ENCODE results near the gene LRRC37B.
"Not testable (repeated sequence)": the region's sequence is repeated elsewhere in the genome, so short reads cannot be mapped to it uniquely, and the experiment has no call there.

DNA sequence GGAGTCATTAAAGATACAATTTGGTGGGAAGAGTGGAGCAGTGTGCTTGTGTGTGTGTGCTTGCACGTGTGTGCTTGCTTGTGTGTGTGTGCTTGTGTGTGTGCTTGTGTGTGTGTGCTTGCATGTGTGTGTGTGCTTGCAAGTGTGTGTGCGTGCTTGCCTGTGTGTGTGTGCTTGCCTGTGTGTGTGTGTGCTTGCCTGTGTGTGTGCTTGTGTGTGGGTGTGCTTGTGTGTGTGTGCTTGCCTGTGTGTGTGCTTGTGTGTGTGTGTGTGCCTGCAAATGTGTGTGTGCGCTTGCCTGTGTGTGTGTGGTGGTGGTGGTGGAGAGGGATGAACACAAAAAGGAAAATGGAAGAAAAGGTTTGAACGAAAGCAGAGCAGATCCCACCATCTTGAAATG is 20.1 kb downstream of the LRRC37B start:
- not testable (repeated sequence) for TF ChIP-seq EP300 (IDR thresholded peaks at IDR 0.05)
- TF ChIP-seq, protein P1, sequence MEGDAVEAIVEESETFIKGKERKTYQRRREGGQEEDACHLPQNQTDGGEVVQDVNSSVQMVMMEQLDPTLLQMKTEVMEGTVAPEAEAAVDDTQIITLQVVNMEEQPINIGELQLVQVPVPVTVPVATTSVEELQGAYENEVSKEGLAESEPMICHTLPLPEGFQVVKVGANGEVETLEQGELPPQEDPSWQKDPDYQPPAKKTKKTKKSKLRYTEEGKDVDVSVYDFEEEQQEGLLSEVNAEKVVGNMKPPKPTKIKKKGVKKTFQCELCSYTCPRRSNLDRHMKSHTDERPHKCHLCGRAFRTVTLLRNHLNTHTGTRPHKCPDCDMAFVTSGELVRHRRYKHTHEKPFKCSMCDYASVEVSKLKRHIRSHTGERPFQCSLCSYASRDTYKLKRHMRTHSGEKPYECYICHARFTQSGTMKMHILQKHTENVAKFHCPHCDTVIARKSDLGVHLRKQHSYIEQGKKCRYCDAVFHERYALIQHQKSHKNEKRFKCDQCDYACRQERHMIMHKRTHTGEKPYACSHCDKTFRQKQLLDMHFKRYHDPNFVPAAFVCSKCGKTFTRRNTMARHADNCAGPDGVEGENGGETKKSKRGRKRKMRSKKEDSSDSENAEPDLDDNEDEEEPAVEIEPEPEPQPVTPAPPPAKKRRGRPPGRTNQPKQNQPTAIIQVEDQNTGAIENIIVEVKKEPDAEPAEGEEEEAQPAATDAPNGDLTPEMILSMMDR (IDR thresholded peaks at IDR 0.05) = not testable (repeated sequence)
